AG04450 (cell line): Measurements from ENCODE around the gene PLEKHA6. TPM values are rescaled to one million over a fixed set of nuclear protein-coding genes. Genes with fewer than 3 reads are reported as not detected.

Experiments
- CTCF ChIA-PET: fragments of 300-600, 350-600 bp; formaldehyde crosslinking; extraction: SDS; loops from one replicate; lab custom pipeline; 2022; ENCODE audit warnings: antibody characterized with exemption, inconsistent platforms; lab: Charles Lee
- POLR2A ChIA-PET: fragments of 350-600 bp; formaldehyde crosslinking; extraction: SDS; loops from one replicate; lab custom pipeline; 2021; ENCODE audit warnings: antibody characterized with exemption, inconsistent platforms; lab: Yijun Ruan, JAX
- DNase-seq: peaks from one replicate; pipeline ENCODE4 v3.0.0-alpha.2; 2011; ENCODE audit warnings: low read depth, low spot score
- H3K27ac ChIP-seq: one replicate; pipeline ENCODE4 v1.5.1; 2012; ENCODE audit warnings: low read depth, low read length, control low read depth
- H3K27me3 ChIP-seq: one replicate; pipeline ENCODE4 v1.6.0; 2012; ENCODE audit warnings: low read length; ENCODE audit not compliant: control insufficient read depth, insufficient read depth
- H3K4me3 ChIP-seq: 2 replicates; pipeline ENCODE4 v1.5.1; 2011; ENCODE audit warnings: mild to moderate bottlenecking, low read depth, low read length, control low read depth
- H3K9me3 ChIP-seq: 2 replicates; pipeline ENCODE4 v1.5.1; 2012; ENCODE audit warnings: low read length; ENCODE audit not compliant: control insufficient read depth, insufficient read depth
- polyA plus RNA-seq: library from polyadenylated mRNA; depleted of rRNA; stranded (reverse); fragments of >200 nt; gene quantifications from 2 replicates; pipeline ENCODE4 v1.2.3, GENCODE V29; 2011
- TF ChIP-seq, protein P1 (sequence below): IDR thresholded peaks from 2 replicates; pipeline ENCODE4 v1.5.1; 2011; ENCODE audit warnings: low read depth, low read length, control low read depth, inconsistent platforms

Gene PLEKHA6
- polyA plus RNA-seq, 1 experiment, result 6.8 TPM

DNA sequence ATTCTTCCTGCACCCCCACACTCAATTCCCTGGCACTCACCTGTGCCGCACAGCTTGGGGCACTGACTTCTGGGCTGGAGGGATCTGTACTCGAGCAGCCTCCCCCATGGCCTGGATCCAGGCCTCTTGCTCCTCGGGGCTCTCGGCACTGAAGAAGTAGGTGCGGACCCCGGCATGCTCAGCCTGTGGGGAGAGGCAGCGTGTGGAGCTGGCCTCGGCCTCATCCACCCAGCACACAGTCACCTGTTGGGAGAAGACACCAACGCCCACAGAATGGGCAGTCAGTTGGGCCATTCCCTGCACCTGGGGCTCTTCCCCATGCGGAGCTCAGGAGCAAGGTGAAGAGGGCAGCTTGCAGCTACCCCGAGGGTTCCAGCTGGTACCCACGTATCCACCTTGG is 98.5 kb downstream of the PLEKHA6 start:
- no peaks in the 10 kb centered on the region for H3K27me3 ChIP-seq
- ChIA-PET CTCF (interaction anchor here (3.7 to 5.8 kb wide), 2 partner anchors 100 to 103 kb away, joined by 14 to 29 read pairs; partner anchors contain the start of gene PLEKHA6), POLR2A (no interaction called here)
- H3K4me3 ChIP-seq, result no peak overlapping the region
- no peaks in the 10 kb centered on the region for H3K9me3 ChIP-seq
- H3K27ac ChIP-seq, result no peak overlapping the region
- TF ChIP-seq, protein P1, sequence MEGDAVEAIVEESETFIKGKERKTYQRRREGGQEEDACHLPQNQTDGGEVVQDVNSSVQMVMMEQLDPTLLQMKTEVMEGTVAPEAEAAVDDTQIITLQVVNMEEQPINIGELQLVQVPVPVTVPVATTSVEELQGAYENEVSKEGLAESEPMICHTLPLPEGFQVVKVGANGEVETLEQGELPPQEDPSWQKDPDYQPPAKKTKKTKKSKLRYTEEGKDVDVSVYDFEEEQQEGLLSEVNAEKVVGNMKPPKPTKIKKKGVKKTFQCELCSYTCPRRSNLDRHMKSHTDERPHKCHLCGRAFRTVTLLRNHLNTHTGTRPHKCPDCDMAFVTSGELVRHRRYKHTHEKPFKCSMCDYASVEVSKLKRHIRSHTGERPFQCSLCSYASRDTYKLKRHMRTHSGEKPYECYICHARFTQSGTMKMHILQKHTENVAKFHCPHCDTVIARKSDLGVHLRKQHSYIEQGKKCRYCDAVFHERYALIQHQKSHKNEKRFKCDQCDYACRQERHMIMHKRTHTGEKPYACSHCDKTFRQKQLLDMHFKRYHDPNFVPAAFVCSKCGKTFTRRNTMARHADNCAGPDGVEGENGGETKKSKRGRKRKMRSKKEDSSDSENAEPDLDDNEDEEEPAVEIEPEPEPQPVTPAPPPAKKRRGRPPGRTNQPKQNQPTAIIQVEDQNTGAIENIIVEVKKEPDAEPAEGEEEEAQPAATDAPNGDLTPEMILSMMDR, result no peak
- no peak for DNase-seq

DNA sequence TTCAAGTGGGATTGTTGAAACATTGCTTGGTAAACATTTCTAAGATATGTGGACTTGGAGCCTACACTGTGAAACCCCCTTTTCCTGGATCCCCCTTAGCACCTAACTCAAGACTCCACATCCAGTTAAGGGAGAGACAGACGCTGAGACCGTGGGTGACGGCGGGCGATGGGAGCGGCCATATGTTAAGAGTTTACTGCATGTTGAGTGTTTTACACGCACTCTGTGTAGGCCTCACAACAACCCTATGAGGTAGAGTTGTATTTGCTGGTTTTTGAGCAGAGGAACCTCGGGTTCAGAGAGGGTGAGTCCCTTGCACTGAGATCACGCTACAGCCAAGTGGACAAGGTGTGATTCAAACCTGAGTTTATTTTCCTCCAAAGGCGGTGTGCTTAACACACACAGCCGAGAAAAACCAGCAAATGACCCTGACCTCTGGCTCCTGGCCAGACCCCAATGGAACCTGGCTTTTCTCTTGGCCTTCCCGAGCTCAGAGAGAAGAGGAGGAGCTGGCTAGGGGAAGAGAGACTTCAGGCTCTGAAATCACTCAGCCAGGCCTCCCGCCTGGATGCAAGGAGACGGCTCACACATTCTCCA is 99.0 kb downstream of the PLEKHA6 start:
- ChIA-PET POLR2A (no interaction called here), CTCF (interaction anchor here (3.7 to 5.8 kb wide), 2 partner anchors 100 to 103 kb away, joined by 14 to 29 read pairs; partner anchors contain the start of gene PLEKHA6)
- DNase-seq, result no peak

DNA sequence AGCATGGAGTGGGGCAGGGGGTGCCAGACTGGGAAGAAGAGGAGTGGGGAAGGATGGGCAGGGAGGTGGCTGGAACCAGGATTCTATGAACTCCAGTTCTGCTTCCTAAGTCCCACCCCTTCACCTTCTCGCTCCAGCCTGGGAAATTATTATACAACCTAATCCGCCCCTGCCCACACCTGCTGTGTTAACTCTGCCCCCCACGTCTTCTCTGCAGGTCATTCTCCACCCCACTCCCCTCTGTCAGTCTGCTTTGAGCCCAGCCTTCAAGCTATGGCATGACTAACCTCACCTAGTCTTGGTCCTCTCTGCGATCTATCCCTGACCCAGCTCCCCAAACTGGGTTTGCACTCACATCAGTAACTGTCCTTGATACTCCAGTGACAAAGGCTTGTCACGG is 99.9 kb downstream of the PLEKHA6 start:
- ChIA-PET POLR2A (no interaction called here), CTCF (interaction anchor here (1.5 to 7.1 kb wide), 6 partner anchors 16 to 104 kb away, joined by 5 to 187 read pairs (median 18); partner anchors contain the start of genes GOLT1A and PLEKHA6)
- TF ChIP-seq, protein P1, result no peak
- no peak for DNase-seq
- Histone ChIP-seq H3K27ac (no peak overlapping the region), H3K4me3 (no peak overlapping the region), H3K9me3 (no peaks in the 10 kb centered on the region), H3K27me3 (no peaks in the 10 kb centered on the region)

More for the DNA sequence above, 99.0 kb downstream of the PLEKHA6 start:
- Histone ChIP-seq H3K27me3 (no peaks in the 10 kb centered on the region), H3K4me3 (no peak overlapping the region), H3K9me3 (no peaks in the 10 kb centered on the region), H3K27ac (no peak overlapping the region)
- TF ChIP-seq, protein P1, result no peak

DNA sequence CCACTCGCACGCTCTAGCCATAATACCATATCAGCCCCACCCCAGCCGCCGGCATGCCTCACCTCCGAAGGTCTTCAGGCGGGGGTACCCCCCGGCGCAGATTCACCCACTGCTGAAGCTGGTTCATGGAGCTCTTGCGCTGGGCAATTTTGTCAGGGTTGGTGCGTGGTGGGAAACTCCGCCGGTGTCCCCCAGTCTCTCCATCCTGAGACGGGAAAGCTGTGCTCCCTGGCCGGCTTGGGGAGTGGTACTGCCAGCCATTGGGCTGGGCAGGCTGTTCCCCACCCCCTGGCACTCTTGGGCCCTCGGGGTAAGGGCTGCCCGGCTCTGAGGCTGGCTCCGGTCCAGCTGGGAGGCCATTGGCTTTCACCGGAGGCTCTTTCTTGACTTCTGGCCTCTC is 100.5 kb downstream of the PLEKHA6 start:
- no peak for DNase-seq
- H3K27ac ChIP-seq, result no peak overlapping the region
- ChIA-PET POLR2A (interaction anchor here (0.9 kb wide), 1 partner anchor 37 kb away, joined by 3 read pairs; no protein-coding TSS in a partner anchor), CTCF (interaction anchor here (0.7 to 7.1 kb wide), 37 partner anchors 8 to 139 kb away, joined by 3 to 187 read pairs (median 5); partner anchors contain the start of genes GOLT1A and PLEKHA6)
- TF ChIP-seq, protein P1, result no peak
- no peak overlapping the region for H3K4me3 ChIP-seq
- no peaks in the 10 kb centered on the region for H3K27me3 ChIP-seq
- no peaks in the 10 kb centered on the region for H3K9me3 ChIP-seq
